GM18526 (cell line): ENCODE data around the gene TNKS1BP1.

Source experiments
- POLR2A ChIP-seq: IDR thresholded peaks from 3 replicates; pipeline ENCODE4 v1.6.1; 2011; ENCODE audit not compliant: insufficient read length; ENCODE audit errors: extremely low read depth

The TNKS1BP1 gene

GRCh38 chr11:57324886-57325734 is at the start of gene TNKS1BP1:
TNKS1BP1 (minus strand) TSS chr11:57324952; CDS start chr11:57321885, 3,067 bp downstream.
- peak; percentile 73 for TF ChIP-seq POLR2A

GRCh38 chr11:57373146-57373545 is 48.4 kb upstream of the TNKS1BP1 start:
- no peak for TF ChIP-seq POLR2A

GRCh38 chr11:57370941-57371340 is 46.2 kb upstream of the TNKS1BP1 start:
- TF ChIP-seq POLR2A = no peak

DNA sequence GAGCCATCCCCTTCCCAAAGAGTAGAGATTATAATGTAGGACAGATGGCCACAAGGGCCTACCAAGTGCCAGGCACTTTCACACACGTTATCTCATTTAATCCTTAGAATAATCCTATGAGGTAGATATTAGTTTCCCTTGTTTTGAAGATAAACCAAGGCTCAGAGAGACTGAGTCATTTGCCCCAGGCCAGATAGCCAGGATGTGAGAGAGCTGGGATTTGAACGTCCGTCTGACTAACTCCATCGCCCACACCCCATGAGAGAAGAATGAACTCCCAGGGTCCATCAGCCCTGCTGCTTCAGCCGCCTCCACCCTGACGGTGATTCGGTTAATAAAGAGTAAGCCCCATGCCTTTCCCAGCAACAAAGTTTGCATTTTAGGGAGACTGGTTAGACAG is 45.5 kb upstream of the TNKS1BP1 start:
- TF ChIP-seq POLR2A = no peak

GRCh38 chr11:57368845-57369232 is 44.1 kb upstream of the TNKS1BP1 start:
- no peak for TF ChIP-seq POLR2A

DNA sequence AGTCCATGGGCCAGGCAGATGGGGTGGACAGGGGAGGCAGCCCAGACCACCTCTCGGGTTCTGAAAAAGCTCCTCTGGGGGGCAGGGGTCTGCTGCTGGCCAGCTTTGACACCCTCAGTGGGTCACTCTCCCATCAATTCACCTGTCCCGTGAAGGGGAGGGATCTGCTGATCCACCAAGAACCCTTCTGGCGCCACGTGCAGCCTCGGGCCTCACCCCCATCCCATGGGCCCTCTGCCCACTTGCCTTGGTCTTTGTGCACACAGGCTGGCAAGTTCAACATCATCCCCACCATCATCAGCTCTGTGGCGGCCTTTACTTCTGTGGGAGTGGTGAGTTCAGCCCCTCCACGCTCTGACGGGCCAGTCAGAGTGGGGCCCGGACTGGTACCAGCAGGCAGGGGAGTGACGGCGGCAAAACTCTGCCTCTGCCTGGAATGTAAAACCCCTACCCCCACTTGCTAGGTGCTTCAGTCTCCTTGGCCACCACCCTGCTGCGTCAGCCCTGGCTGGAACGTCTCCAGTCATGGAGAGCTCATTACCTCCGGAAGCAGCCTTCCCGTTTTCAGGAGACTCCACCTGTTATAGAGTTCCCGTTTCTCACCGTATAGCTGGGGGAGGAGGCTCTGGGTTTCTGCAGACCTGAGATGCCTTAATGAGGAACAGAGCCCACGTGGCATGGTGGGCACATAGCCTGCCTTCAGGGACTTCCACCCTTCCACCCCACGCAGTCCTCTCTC is 43.5 kb upstream of the TNKS1BP1 start:
- TF ChIP-seq POLR2A = no peak

GRCh38 chr11:57364851-57365660 is 40.3 kb upstream of the TNKS1BP1 start:
- TF ChIP-seq POLR2A = no peak

DNA sequence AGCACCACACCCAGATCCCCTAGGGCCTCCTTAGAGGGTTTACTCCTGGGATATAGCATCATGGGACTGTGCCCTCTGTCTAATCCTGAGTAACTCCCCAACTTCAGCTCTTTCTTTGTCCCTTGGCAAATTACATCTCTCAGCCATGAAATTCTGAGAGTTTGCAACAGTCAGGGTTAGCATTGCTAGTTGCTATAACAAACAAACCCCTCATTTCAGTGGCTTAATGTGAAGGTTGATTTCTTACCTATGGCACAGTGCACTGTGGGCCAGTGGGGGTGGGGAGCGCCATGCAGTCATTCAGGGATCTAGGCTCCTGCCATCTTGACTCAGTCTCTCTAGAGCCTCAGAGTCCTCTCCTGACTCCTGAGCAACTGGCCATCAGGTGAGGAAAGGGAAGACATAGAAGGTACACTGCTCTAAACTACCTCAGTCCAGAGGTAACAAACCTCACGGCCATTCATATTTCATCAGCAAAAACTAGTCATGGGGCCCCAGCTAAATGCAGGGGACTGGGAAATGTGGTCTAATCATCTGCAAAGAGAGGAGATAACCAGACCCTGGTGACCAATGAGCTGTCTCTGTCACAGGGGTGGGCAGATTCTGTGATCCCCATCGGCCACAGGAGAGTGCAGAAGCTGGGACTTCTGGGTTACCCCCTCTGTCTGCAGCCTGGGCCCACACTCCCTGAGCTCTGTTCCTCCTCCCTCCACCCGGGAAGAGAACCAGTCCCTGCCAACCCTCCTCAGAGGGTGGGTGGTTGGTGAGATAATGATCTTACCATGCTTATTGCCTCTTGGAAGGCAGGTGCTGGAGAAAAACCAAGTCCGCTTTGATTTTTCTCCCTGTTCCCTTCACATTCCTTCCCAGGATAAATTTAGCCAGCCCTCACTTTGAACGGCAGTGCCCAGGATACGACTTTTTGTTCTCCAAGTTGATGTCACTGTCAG is 38.7 kb upstream of the TNKS1BP1 start:
- no peak for TF ChIP-seq POLR2A

DNA sequence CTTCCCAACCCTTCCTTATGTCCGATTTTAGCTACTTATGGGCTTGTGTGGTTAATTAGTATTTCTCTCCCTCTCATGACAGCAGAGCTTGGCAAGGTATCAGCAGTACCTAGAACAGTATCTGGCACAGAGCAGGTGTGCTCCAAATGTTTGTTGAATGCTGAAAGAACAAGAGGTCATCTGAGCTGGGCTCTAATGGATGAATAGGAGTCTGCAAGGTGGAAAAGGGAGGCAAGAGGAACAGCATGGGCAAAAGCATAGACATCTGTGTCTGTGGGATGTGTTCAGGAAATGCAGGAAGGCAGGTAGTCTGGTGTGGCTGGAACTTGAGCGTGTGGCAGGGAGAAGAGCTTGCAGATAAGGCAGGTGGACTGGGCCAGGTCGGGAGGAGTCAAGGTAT is 37.2 kb upstream of the TNKS1BP1 start:
- TF ChIP-seq POLR2A = no peak

DNA sequence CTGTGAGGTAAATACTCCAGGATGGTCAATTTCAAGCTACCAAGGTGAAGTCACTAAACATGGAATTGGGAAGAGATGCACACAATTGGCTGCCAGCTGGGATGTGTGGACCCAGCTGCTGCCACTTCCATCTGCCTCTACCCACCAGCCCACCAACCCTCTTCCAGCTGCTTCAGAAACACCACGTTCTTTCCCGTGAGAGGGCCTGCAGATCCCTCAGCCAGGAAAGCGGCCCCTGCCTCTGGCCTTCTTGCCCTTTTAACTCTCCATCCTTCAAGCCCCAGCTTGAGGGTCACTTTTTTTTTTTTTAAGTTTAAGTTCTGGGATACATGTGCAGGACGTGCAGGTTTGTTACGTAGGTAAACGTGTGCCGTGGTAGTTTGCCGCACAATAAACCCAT is 36.2 kb upstream of the TNKS1BP1 start:
- no peak for TF ChIP-seq POLR2A

DNA sequence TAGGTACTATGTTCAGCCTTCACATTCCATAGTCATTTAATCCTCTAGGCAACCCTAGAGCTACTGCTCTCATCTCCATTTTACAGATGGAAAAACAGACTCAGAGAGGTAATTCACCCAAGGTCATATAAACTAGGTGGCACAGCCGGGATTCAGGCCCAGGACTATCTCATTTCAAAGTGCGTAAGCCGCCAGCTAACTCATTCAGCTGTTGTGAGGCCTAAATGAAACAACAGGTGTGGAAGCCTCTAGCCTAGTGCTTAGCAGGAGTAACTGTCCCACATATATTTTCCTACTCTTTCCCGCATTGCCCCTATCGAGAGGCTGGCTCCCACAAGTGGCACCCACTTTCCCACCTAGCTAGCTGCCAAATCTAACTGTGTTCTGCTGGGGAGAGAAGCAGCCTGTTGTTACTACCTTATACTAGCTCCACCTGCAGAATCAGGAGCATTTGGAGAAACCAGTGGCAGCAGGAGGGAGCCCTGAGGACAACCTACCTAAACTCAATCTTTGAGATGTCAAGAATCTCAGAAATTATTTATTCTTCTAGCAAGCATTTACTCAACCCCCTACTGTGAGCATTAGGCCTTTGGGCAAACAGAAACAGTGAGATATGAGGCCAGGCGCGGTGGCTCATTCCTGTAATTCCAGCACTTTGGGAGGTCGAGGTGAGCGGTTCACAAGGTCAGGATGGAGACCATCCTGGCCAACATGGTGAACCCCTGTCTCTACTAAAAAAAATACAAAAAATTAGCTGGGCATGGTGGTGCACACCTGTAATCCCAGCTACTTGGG is 35.3 kb upstream of the TNKS1BP1 start:
- TF ChIP-seq POLR2A = no peak

DNA sequence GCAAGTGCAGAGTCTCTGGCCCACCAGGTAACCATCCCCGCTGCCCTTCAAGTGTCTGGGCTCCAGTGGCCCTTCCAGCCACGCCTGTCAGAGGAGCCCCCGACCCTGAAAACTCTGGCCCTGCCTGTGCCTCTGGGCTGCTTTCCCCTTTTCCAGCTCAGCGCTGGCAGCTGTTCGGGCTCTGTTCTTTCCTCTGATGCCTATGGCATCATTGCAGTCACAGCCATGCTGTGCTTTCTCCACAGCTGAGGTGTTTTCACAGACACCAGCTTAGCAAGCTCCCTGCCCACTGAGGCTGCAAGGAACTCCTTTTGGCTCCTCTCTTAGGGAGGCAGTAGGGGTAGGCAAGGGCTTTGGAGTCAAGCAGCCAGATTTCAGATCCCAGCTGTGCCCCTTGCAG is 34.6 kb upstream of the TNKS1BP1 start:
- no peak for TF ChIP-seq POLR2A

DNA sequence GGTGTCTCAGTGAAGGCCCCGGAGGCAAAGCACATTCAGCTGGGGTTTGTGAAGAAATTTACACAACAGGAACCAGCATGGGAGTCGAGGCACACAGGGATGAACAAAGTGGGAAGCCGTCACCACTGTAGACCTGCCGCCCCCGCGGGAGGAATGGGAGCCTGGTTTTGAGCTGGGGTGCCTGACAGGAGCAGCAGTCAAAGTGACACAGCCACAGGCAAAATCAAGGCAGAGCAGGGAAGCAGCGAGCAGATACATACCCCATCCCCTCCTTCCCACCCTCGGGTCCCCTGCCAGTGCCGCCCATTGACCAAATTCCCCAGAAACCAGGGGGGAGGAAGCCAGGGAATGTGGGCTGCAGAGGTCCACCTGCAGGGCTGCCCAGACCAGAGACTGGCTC is 34.2 kb upstream of the TNKS1BP1 start:
- no peak for TF ChIP-seq POLR2A

- no peak for TF ChIP-seq POLR2A
Observed at GRCh38 chr11:57358543-57358961, 33.8 kb upstream of the TNKS1BP1 start.
